ENCODE measurements around the gene SGK1.

GRCh38 chr6:134324766-134325165 lies 6.9 kb upstream of the SGK1 start:
- TF ChIP-seq POLR2A (IDR thresholded peaks at IDR 0.05), result no peak
- no peak for TF ChIP-seq CTCF (IDR thresholded peaks at IDR 0.05)
- TF ChIP-seq POLR2AphosphoS5 (IDR thresholded peaks at IDR 0.05), result no peak

Data from breast epithelium (tissue), 3 donors.